ENCODE data around the gene BORCS5.

- no peak for TF ChIP-seq REST (IDR thresholded peaks at IDR 0.05)
- TF ChIP-seq CTCF (IDR thresholded peaks at IDR 0.05): no peak
- no peak for TF ChIP-seq POLR2A (IDR thresholded peaks at IDR 0.05; ENCODE audit: low read length)
- TF ChIP-seq JUNB (IDR thresholded peaks at IDR 0.05): no peak
- TF ChIP-seq USF2 (IDR thresholded peaks at IDR 0.05): no peak
- no peak for TF ChIP-seq PBX3 (IDR thresholded peaks at IDR 0.05)
- TF ChIP-seq SMC3 (IDR thresholded peaks at IDR 0.05): no peak
- no peak for TF ChIP-seq MYC (IDR thresholded peaks at IDR 0.05; ENCODE audit: borderline replicate concordance, low read length)
- TF ChIP-seq ESRRA (IDR thresholded peaks at IDR 0.05; ENCODE audit: borderline replicate concordance, low read length): no peak
- no peak for TF ChIP-seq NPAS2 (CRISPR knock-in tag; IDR thresholded peaks at IDR 0.05; ENCODE audit: borderline replicate concordance)
- no peak for TF ChIP-seq RAD21 (conservative IDR thresholded peaks at IDR 0.05 in 1 of 2, IDR thresholded peaks at IDR 0.05 in 1 of 2)
These were observed 24.2 kb downstream of the BORCS5 start for GRCh38 chr12:12380949-12381593.
